Measurements from ENCODE around the gene MARK1. TPM values are rescaled to one million over a fixed set of nuclear protein-coding genes. Genes with fewer than 3 reads are reported as not detected.

MARK1 gene
- total and polyA plus RNA-seq, 2 of the 4 experiments (the other 2 are of a cell fraction): not detected

DNA sequence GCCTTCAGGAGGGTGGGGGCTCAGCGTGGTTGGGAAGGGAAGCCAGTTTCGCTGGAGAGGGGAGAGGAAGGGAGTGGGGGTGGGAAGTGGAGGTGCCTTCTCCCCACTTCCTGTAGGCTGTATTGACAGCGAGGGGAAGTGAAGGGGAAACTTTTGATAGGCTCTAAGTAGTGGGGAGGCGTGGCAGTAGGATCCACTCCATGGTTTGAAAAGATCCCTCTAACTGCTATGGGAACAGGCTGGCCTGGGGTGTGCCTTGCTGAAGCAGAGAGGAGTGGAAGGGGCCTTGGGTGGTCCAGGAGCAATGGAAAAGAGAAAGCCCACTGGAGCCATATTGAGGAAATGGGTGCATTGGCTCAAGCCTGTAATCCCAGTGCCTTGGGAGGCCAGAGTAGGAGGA is 182.4 kb downstream of the MARK1 start:
- H3K4me3 ChIP-seq (ENCODE audit: insufficient read depth, low read depth, low read length): no peak overlapping the region
- no peaks in the 10 kb centered on the region; the same call in 1 of the 2 replicates for H3K27me3 ChIP-seq (ENCODE audit: control insufficient read depth, insufficient read depth, low read length)
- CTCF ChIA-PET: interaction anchor here (1.4 kb wide), 1 partner anchor 23 kb away, joined by 3 read pairs; no protein-coding TSS in a partner anchor
- no peak overlapping the region for H3K4me2 ChIP-seq (ENCODE audit: low read depth, low read length)
- in situ Hi-C loops (cut with MboI; ENCODE audit: low sequenced_read_pairs) (no loop called here), dilution Hi-C loops (cut with HindIII; ENCODE audit: low sequenced_read_pairs, unreplicated experiment) (no loop called here), intact Hi-C loops (cut with micrococcal nuclease) (no loop called here)
- H2AFZ ChIP-seq (replicated peaks; ENCODE audit: low read length, poor library complexity): peak overlapping the region; percentile 21
- H3K79me1 ChIP-seq (ENCODE audit: low read depth in 1 of 2, low read length in 2 of 2): no peaks in the 10 kb centered on the region
- no peaks in the 10 kb centered on the region for H3K4me1 ChIP-seq (ENCODE audit: control insufficient read depth, insufficient read depth, low read length)
- BruUV-seq (replicated peaks): no TSS peak
- H4K8ac ChIP-seq (ENCODE audit: low read depth in 2 of 2, low read length in 2 of 2): no peak overlapping the region
- no peak overlapping the region for H4K91ac ChIP-seq (ENCODE audit: insufficient read depth, low read depth, low read length)
- H2BK20ac ChIP-seq (ENCODE audit: low read depth, low read length): no peak overlapping the region
- POLR2A ChIA-PET (ENCODE audit: unreplicated experiment): no interaction called here
- no peak overlapping the region for H2BK120ac ChIP-seq (ENCODE audit: low read depth, low read length)
- H2AK9ac ChIP-seq (replicated peaks; ENCODE audit: low read depth, low read length, poor library complexity): no peak overlapping the region
- no peaks in the 10 kb centered on the region for H3K36me3 ChIP-seq (ENCODE audit: control insufficient read depth, insufficient read depth, low read length)
- H3K4ac ChIP-seq (ENCODE audit: low read depth, low read length): no peak overlapping the region
- no peak overlapping the region for H3K9ac ChIP-seq (ENCODE audit: low read depth, low read length)
- H2BK5ac ChIP-seq (ENCODE audit: low read depth, low read length, poor library complexity, severe bottlenecking): no peak overlapping the region
- H3K18ac ChIP-seq (ENCODE audit: low read depth, low read length): no peak overlapping the region
- WGBS, 2 experiments (ENCODE audit: extremely low coverage in 2 of 2, insufficient read length in 1 of 2): no CpG with 5 or more reads among the region's 4 CpGs
- no peaks in the 10 kb centered on the region for H3K9me3 ChIP-seq (ENCODE audit: control insufficient read depth, insufficient read depth, low read length)
- no peak overlapping the region for H3K27ac ChIP-seq (ENCODE audit: insufficient read depth, low read length)
- TF ChIP-seq, protein P1, sequence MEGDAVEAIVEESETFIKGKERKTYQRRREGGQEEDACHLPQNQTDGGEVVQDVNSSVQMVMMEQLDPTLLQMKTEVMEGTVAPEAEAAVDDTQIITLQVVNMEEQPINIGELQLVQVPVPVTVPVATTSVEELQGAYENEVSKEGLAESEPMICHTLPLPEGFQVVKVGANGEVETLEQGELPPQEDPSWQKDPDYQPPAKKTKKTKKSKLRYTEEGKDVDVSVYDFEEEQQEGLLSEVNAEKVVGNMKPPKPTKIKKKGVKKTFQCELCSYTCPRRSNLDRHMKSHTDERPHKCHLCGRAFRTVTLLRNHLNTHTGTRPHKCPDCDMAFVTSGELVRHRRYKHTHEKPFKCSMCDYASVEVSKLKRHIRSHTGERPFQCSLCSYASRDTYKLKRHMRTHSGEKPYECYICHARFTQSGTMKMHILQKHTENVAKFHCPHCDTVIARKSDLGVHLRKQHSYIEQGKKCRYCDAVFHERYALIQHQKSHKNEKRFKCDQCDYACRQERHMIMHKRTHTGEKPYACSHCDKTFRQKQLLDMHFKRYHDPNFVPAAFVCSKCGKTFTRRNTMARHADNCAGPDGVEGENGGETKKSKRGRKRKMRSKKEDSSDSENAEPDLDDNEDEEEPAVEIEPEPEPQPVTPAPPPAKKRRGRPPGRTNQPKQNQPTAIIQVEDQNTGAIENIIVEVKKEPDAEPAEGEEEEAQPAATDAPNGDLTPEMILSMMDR (conservative IDR thresholded peaks at IDR 0.05; ENCODE audit: low read depth, low read length): no peak
- TF ChIP-seq, protein P2, sequence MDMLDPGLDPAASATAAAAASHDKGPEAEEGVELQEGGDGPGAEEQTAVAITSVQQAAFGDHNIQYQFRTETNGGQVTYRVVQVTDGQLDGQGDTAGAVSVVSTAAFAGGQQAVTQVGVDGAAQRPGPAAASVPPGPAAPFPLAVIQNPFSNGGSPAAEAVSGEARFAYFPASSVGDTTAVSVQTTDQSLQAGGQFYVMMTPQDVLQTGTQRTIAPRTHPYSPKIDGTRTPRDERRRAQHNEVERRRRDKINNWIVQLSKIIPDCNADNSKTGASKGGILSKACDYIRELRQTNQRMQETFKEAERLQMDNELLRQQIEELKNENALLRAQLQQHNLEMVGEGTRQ (IDR thresholded peaks at IDR 0.05; ENCODE audit: low read depth, low read length): no peak
- TF ChIP-seq MAZ (IDR thresholded peaks at IDR 0.05; ENCODE audit: borderline replicate concordance, low read depth, low read length): no peak
- no peak for TF ChIP-seq RAD21 (IDR thresholded peaks at IDR 0.05; ENCODE audit: low read length)
- TF ChIP-seq MXI1 (IDR thresholded peaks at IDR 0.05; ENCODE audit: borderline replicate concordance, low read depth, low read length): no peak
- no peak for TF ChIP-seq NFE2L2 (IDR thresholded peaks at IDR 0.05; ENCODE audit: low read depth, low read length)
- no peak for TF ChIP-seq MAFK (IDR thresholded peaks at IDR 0.05; ENCODE audit: low read depth, low read length)
- no peak for TF ChIP-seq POLR2A (IDR thresholded peaks at IDR 0.05; ENCODE audit: low read depth, low read length)
- TF ChIP-seq, protein P3, sequence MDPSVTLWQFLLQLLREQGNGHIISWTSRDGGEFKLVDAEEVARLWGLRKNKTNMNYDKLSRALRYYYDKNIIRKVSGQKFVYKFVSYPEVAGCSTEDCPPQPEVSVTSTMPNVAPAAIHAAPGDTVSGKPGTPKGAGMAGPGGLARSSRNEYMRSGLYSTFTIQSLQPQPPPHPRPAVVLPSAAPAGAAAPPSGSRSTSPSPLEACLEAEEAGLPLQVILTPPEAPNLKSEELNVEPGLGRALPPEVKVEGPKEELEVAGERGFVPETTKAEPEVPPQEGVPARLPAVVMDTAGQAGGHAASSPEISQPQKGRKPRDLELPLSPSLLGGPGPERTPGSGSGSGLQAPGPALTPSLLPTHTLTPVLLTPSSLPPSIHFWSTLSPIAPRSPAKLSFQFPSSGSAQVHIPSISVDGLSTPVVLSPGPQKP (IDR thresholded peaks at IDR 0.05; ENCODE audit: borderline replicate concordance, low read depth, low read length): no peak
- TF ChIP-seq RCOR1 (IDR thresholded peaks at IDR 0.05; ENCODE audit: insufficient replicate concordance, low read length): no peak
- no peak for TF ChIP-seq CEBPB (IDR thresholded peaks at IDR 0.05; ENCODE audit: low read depth, low read length)
- no peak for TF ChIP-seq CHD1 (IDR thresholded peaks at IDR 0.05; ENCODE audit: low read depth, low read length)
- no peak for TF ChIP-seq BHLHE40 (IDR thresholded peaks at IDR 0.05; ENCODE audit: low read depth, low read length)
- no peak for TF ChIP-seq FOS (IDR thresholded peaks at IDR 0.05; ENCODE audit: low read depth, low read length)
- no peak for TF ChIP-seq SMC3 (IDR thresholded peaks at IDR 0.05; ENCODE audit: low read depth, low read length)
- TF ChIP-seq RFX5 (IDR thresholded peaks at IDR 0.05; ENCODE audit: low read depth, low read length): no peak
- H3K23ac ChIP-seq (ENCODE audit: low read depth, low read length): no peak overlapping the region
- H3K9me1 ChIP-seq (ENCODE audit: insufficient read depth, low read length): no peaks in the 10 kb centered on the region
- no peaks in the 10 kb centered on the region for H4K20me1 ChIP-seq (ENCODE audit: insufficient read depth, low read length)
- no peak overlapping the region for H3K14ac ChIP-seq (replicated peaks; ENCODE audit: low read depth, low read length)
- no peak overlapping the region for H2BK15ac ChIP-seq (ENCODE audit: low read depth, low read length)
- no peak overlapping the region for H2AK5ac ChIP-seq (ENCODE audit: low read depth, low read length)
- DNase-seq (no peak), ATAC-seq (ENCODE audit: low read depth) (no peak)
- no peak overlapping the region for H3K56ac ChIP-seq (ENCODE audit: extremely low read depth, insufficient read depth, low read length)
- no peak overlapping the region for H4K5ac ChIP-seq (ENCODE audit: low read depth, low read length)
